ENCODE data around the gene ENPP4.

- TF ChIP-seq GATA2 (IDR thresholded peaks at IDR 0.05; ENCODE audit: low read depth, low read length) (no peak), GATA3 (IDR thresholded peaks at IDR 0.05; ENCODE audit: low read depth, low read length) (no peak)
These were observed 38.7 kb upstream of the ENPP4 start for GRCh38 chr6:46091080-46091478.

Data from SH-SY5Y (cell line).